Uterus (tissue), 2 donors: Measurements from ENCODE around the gene ZNF3.

Experiments used
- POLR2A ChIP-seq, 2 donors: fragments of 450-650 bp; IDR thresholded peaks; one replicate each; pipeline ENCODE4 v1.6.1; 2016; ENCODE audit warnings: antibody characterized with exemption in 2 of 2, mild to moderate bottlenecking in 1 of 2, moderate library complexity in 1 of 2
- TF ChIP-seq, protein P1 (sequence below), 4 experiments: fragments of 200-600 bp in 2 of 4; fragments of 450-650 bp in 2 of 4; sonication (generic) in 2 of 4; IDR thresholded peaks; one replicate each; pipeline ENCODE4 v1.5.1; 2016 to 2019; ENCODE audit warnings: antibody characterized with exemption in 4 of 4, mild to moderate bottlenecking in 2 of 4, moderate library complexity in 1 of 4

DNA sequence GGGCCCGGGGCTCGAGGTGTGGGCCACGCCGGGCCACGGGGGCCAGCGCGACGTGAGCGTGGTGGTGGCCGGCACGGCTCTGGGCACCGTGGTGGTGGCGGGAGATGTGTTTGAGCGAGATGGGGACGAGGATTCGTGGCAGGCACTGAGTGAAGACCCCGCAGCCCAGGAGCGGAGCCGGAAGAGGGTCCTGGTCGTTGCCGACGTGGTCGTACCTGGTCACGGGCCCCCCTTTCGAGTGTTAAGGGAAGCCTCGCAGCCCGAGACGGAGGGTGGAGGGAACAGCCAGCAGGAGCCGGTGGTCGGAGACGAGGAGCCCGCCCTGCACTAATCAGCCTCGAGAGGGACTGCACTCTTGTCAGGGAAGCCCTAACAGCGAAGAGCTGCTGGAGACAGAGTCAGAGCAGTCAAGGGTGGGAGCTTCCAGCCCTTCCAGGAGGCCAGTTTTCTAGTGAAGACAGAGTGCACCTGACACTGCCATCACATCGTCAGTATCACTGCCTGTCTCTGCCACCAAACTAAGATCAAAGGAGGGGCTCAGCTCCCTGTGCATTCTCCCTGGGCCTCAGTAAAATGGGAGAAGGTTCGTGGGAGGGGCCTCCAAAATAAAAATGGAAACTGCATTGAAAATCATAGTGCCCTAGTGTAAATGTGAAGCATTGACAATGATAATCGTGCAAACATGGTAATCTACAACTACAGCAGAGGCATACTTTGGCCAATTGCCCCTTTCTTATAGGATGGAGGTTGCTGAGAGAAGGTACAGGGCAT is 46.5 kb upstream of the ZNF3 start:
- TF ChIP-seq POLR2A (IDR thresholded peaks at IDR 0.05): no peak
- TF ChIP-seq, protein P1, sequence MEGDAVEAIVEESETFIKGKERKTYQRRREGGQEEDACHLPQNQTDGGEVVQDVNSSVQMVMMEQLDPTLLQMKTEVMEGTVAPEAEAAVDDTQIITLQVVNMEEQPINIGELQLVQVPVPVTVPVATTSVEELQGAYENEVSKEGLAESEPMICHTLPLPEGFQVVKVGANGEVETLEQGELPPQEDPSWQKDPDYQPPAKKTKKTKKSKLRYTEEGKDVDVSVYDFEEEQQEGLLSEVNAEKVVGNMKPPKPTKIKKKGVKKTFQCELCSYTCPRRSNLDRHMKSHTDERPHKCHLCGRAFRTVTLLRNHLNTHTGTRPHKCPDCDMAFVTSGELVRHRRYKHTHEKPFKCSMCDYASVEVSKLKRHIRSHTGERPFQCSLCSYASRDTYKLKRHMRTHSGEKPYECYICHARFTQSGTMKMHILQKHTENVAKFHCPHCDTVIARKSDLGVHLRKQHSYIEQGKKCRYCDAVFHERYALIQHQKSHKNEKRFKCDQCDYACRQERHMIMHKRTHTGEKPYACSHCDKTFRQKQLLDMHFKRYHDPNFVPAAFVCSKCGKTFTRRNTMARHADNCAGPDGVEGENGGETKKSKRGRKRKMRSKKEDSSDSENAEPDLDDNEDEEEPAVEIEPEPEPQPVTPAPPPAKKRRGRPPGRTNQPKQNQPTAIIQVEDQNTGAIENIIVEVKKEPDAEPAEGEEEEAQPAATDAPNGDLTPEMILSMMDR (IDR thresholded peaks at IDR 0.05): no peak
